DND-41 (cell line): ENCODE measurements around the gene IKBKE.

Source experiments
- ATAC-seq: fragments of 200-7000 bp; cut with Tn5 transposase; 3 replicates; pipeline ENCODE4 v1.9.1; 2021; ENCODE audit warnings: low read depth; ENCODE audit not compliant: insufficient read depth
- DNase-seq: peaks from one replicate; pipeline ENCODE4 v3.0.0-alpha.2; 2020
- H2AFZ ChIP-seq: 2 replicates; pipeline ENCODE4 v1.6.0; 2012; ENCODE audit warnings: low read depth, low read length
- H3K27ac ChIP-seq: 2 replicates; pipeline ENCODE4 v1.5.1; 2012; ENCODE audit warnings: low read length, inconsistent platforms
- H3K27me3 ChIP-seq: fragments of 200-600 bp; sonication (generic); 2 replicates; pipeline ENCODE4 v1.6.0; 2012; ENCODE audit warnings: low read length, mild to moderate bottlenecking, inconsistent platforms; ENCODE audit not compliant: insufficient read depth, poor library complexity
- H3K36me3 ChIP-seq: 2 replicates; pipeline ENCODE4 v1.5.1; 2012; ENCODE audit warnings: low read length, inconsistent platforms; ENCODE audit not compliant: insufficient read depth
- H3K4me1 ChIP-seq: 2 replicates; pipeline ENCODE4 v1.5.1; 2012; ENCODE audit warnings: mild to moderate bottlenecking, low read length; ENCODE audit not compliant: insufficient read depth
- H3K4me2 ChIP-seq: 2 replicates; pipeline ENCODE4 v1.6.0; 2012; ENCODE audit warnings: mild to moderate bottlenecking, moderate library complexity, low read length, inconsistent platforms; ENCODE audit not compliant: insufficient read depth
- H3K4me3 ChIP-seq, 2 experiments: fragments of 200-600 bp in 1 of 2; shearing (Covaris generic) in 1 of 2; 2 replicates each; pipeline ENCODE4 v1.5.1; 2012 to 2016; ENCODE audit warnings: inconsistent platforms in 2 of 2, low read length in 2 of 2, mild to moderate bottlenecking in 2 of 2, low read depth in 1 of 2, moderate library complexity in 1 of 2
- H3K79me2 ChIP-seq: 2 replicates; pipeline ENCODE4 v1.6.0; 2012; ENCODE audit warnings: low read length, inconsistent platforms; ENCODE audit not compliant: insufficient read depth
- H3K9ac ChIP-seq: 2 replicates; pipeline ENCODE4 v1.6.0; 2012; ENCODE audit warnings: low read depth, mild to moderate bottlenecking, inconsistent platforms, low read length, moderate library complexity
- H3K9me3 ChIP-seq: 2 replicates; pipeline ENCODE4 v1.5.1; 2012; ENCODE audit warnings: low read length, moderate library complexity, mild to moderate bottlenecking, inconsistent platforms; ENCODE audit not compliant: insufficient read depth, severe bottlenecking
- H4K20me1 ChIP-seq: 2 replicates; pipeline ENCODE4 v1.6.0; 2012; ENCODE audit warnings: low read length; ENCODE audit not compliant: insufficient read depth
- CTCF ChIP-seq: IDR thresholded peaks from 2 replicates; pipeline ENCODE4 v1.5.1; 2012; ENCODE audit warnings: borderline replicate concordance, low read length, moderate library complexity, mild to moderate bottlenecking; ENCODE audit not compliant: poor library complexity, severe bottlenecking; ENCODE audit errors: extremely low read depth
- EZH2 ChIP-seq: IDR thresholded peaks from 3 replicates; pipeline ENCODE4 v1.6.1; 2012; ENCODE audit warnings: borderline replicate concordance, low read depth, mild to moderate bottlenecking, moderate library complexity, low read length, inconsistent platforms; ENCODE audit not compliant: severe bottlenecking

The IKBKE gene

GRCh38 chr1:206460836-206461426, 9.3 kb upstream of the IKBKE start:
- H3K4me1 ChIP-seq, result no peaks in the 10 kb centered on the region
- H2AFZ ChIP-seq, result no peak overlapping the region
- no peak overlapping the region for H3K9ac ChIP-seq
- no peaks in the 10 kb centered on the region for H3K27me3 ChIP-seq
- H3K4me2 ChIP-seq, result no peak overlapping the region
- no peak for TF ChIP-seq EZH2
- H4K20me1 ChIP-seq, result no peaks in the 10 kb centered on the region
- H3K79me2 ChIP-seq, result no peaks in the 10 kb centered on the region
- H3K27ac ChIP-seq, result no peak overlapping the region
- H3K9me3 ChIP-seq, result no peaks in the 10 kb centered on the region
- ATAC-seq (no peak), DNase-seq (no peak)
- H3K36me3 ChIP-seq, result peaks cover 15% of the 10 kb centered on the region
- H3K4me3 ChIP-seq, result no peak overlapping the region

- peak; percentile 95 for ATAC-seq
- no peak overlapping the region for H3K4me2 ChIP-seq
- H3K4me1 ChIP-seq, result no peaks in the 10 kb centered on the region
- TF ChIP-seq EZH2 (no peak), CTCF (peak; percentile 92)
- no peak overlapping the region for H3K9ac ChIP-seq
- H3K4me3 ChIP-seq, result no peak overlapping the region
- DNase-seq, result peak; percentile 77
- no peaks in the 10 kb centered on the region for H3K79me2 ChIP-seq
- no peaks in the 10 kb centered on the region for H4K20me1 ChIP-seq
- no peak overlapping the region for H3K27ac ChIP-seq
- peaks cover 15% of the 10 kb centered on the region for H3K36me3 ChIP-seq
- H3K9me3 ChIP-seq, result no peaks in the 10 kb centered on the region
- no peak overlapping the region for H2AFZ ChIP-seq
- no peaks in the 10 kb centered on the region for H3K27me3 ChIP-seq
Observed at GRCh38 chr1:206461602-206462455, 8.4 kb upstream of the IKBKE start.

GRCh38 chr1:206463137-206463536, 7.1 kb upstream of the IKBKE start:
- no peak for ATAC-seq
- no peaks in the 10 kb centered on the region for H3K79me2 ChIP-seq
- H4K20me1 ChIP-seq, result no peaks in the 10 kb centered on the region
- H3K27ac ChIP-seq, result no peak overlapping the region
- H3K9me3 ChIP-seq, result no peaks in the 10 kb centered on the region
- H3K9ac ChIP-seq, result no peak overlapping the region
- no peaks in the 10 kb centered on the region for H3K27me3 ChIP-seq
- no peak overlapping the region for H3K4me3 ChIP-seq
- no peak for TF ChIP-seq EZH2
- TF ChIP-seq CTCF, result no peak
- no peak overlapping the region for H3K4me2 ChIP-seq
- H2AFZ ChIP-seq, result no peak overlapping the region
- peaks cover 15% of the 10 kb centered on the region for H3K36me3 ChIP-seq
- DNase-seq, result no peak
- H3K4me1 ChIP-seq, result no peaks in the 10 kb centered on the region

GRCh38 chr1:206463911-206464310, 6.4 kb upstream of the IKBKE start:
- TF ChIP-seq EZH2 (no peak), CTCF (no peak)
- H3K36me3 ChIP-seq, result peaks cover 9% of the 10 kb centered on the region
- H3K4me2 ChIP-seq, result no peak overlapping the region
- no peak overlapping the region for H3K27ac ChIP-seq
- no peaks in the 10 kb centered on the region for H4K20me1 ChIP-seq
- H3K4me3 ChIP-seq, result no peak overlapping the region
- no peaks in the 10 kb centered on the region for H3K9me3 ChIP-seq
- no peak overlapping the region for H2AFZ ChIP-seq
- no peaks in the 10 kb centered on the region for H3K79me2 ChIP-seq
- no peak for ATAC-seq
- H3K27me3 ChIP-seq, result no peaks in the 10 kb centered on the region
- no peak overlapping the region for H3K9ac ChIP-seq
- no peaks in the 10 kb centered on the region for H3K4me1 ChIP-seq
- no peak for DNase-seq
